GM19238 (cell line): ENCODE measurements around the gene SLC22A5.
"Not testable (repeated sequence)": the region's sequence is repeated elsewhere in the genome, so short reads cannot be mapped to it uniquely, and the experiment has no call there.

Experiments used
- DNase-seq: peaks from one replicate; pipeline ENCODE4 v3.0.0; 2011; ENCODE audit warnings: low spot score; ENCODE audit not compliant: insufficient read length

Gene SLC22A5

GRCh38 chr5:132387640-132388117 lies 18.2 kb downstream of the SLC22A5 start:
- no peak for DNase-seq

GRCh38 chr5:132388244-132389050 lies 18.9 kb downstream of the SLC22A5 start:
- DNase-seq = no peak

- no peak for DNase-seq
These were observed 19.5 kb downstream of the SLC22A5 start for GRCh38 chr5:132389051-132389331.

- DNase-seq = no peak
These were observed 20.2 kb downstream of the SLC22A5 start for GRCh38 chr5:132389585-132390286.

- no peak for DNase-seq
These were observed 21.7 kb downstream of the SLC22A5 start for GRCh38 chr5:132391247-132391646.

- DNase-seq = no peak
These were observed 22.4 kb downstream of the SLC22A5 start for GRCh38 chr5:132391870-132392269.

GRCh38 chr5:132392411-132392810 lies 22.9 kb downstream of the SLC22A5 start:
- no peak for DNase-seq

GRCh38 chr5:132392978-132393825 lies 23.7 kb downstream of the SLC22A5 start:
- no peak for DNase-seq

GRCh38 chr5:132394667-132395259 lies 25.3 kb downstream of the SLC22A5 start:
- DNase-seq = no peak

GRCh38 chr5:132396589-132397031 lies 27.1 kb downstream of the SLC22A5 start:
- DNase-seq = no peak

- DNase-seq = no peak
These were observed 27.7 kb downstream of the SLC22A5 start for GRCh38 chr5:132397224-132397623.

- not testable (repeated sequence) for DNase-seq
These were observed 28.6 kb downstream of the SLC22A5 start for GRCh38 chr5:132397936-132398675.

GRCh38 chr5:132404041-132404440 lies 34.5 kb downstream of the SLC22A5 start:
- not testable (repeated sequence) for DNase-seq

GRCh38 chr5:132405646-132406045 lies 36.1 kb downstream of the SLC22A5 start:
- no peak for DNase-seq

- no peak for DNase-seq
These were observed 36.8 kb downstream of the SLC22A5 start for GRCh38 chr5:132406144-132406783.

GRCh38 chr5:132407970-132408369 lies 38.5 kb downstream of the SLC22A5 start:
- no peak for DNase-seq

- DNase-seq = no peak
These were observed 38.9 kb downstream of the SLC22A5 start for GRCh38 chr5:132408456-132408855.

GRCh38 chr5:132408965-132409364 lies 39.5 kb downstream of the SLC22A5 start:
- no peak for DNase-seq

- peak; percentile 81 for DNase-seq
These were observed 41.2 kb downstream of the SLC22A5 start for GRCh38 chr5:132410451-132411303.
